GM12878 (cell line): ENCODE measurements around the gene FBXO38. TPM values are rescaled to one million over a fixed set of nuclear protein-coding genes. Genes with fewer than 3 reads are reported as not detected.

Source experiments
- ATAC-seq: fragments of 200-7000 bp; cut with Tn5 transposase; 3 replicates; pipeline ENCODE4 v1.9.1; 2020; ENCODE audit warnings: mild to moderate bottlenecking, moderate library complexity
- BruUV-seq: library from RNA; stranded (reverse); fragments of 400-500 nt; replicated peaks from 2 replicates; lab custom pipeline; 2021; lab: Mats Ljungman, UMichigan
- CTCF ChIA-PET: fragments of 300-600 bp; sonication (Branson Sonifier 250); formaldehyde crosslinking; extraction: SDS; loops from one replicate; lab custom pipeline; 2021; ENCODE audit warnings: inconsistent platforms; lab: Yijun Ruan, JAX
- POLR2A ChIA-PET: fragments of 350-600 bp; formaldehyde crosslinking; extraction: SDS; loops from one replicate; lab custom pipeline; 2021; ENCODE audit warnings: inconsistent platforms; lab: Charles Lee
- RAD21 ChIA-PET: fragments of 300-600 bp; sonication (Branson Sonifier 250); formaldehyde crosslinking; loops from one replicate; lab custom pipeline; 2023; ENCODE audit warnings: antibody characterized with exemption; ENCODE audit not compliant: unreplicated experiment; lab: Charles Lee
- SMC1A ChIA-PET: fragments of 300-600 bp; sonication (Branson Sonifier 250); formaldehyde crosslinking; loops from one replicate; lab custom pipeline; 2023; ENCODE audit not compliant: unreplicated experiment, uncharacterized antibody; lab: Charles Lee
- DNase-seq: peaks from one replicate; pipeline ENCODE4 v3.0.0-alpha.2; 2011; ENCODE audit warnings: low read depth, low spot score
- FAIRE-seq: peaks from 3 replicates; lab custom pipeline; 2011; peaks lifted over from hg19 to GRCh38; lab: Jason Lieb, UNC
- H2AFZ ChIP-seq: 2 replicates; pipeline ENCODE4 v1.6.0; 2011; ENCODE audit warnings: low read depth, low read length, control low read depth; ENCODE audit not compliant: control insufficient read depth
- H3K27ac ChIP-seq: 2 replicates; pipeline ENCODE4 v1.5.1; 2011; ENCODE audit warnings: control low read depth; ENCODE audit not compliant: control insufficient read depth, insufficient read depth
- H3K27me3 ChIP-seq, 2 experiments: replicated peaks in 1 of 2; 2 replicates each; pipeline versions ENCODE4 v1.6.0 to v1.6.1; 2011; ENCODE audit warnings: low read length in 1 of 2; ENCODE audit not compliant: control insufficient read depth in 2 of 2, insufficient read depth in 2 of 2
- H3K36me3 ChIP-seq, 2 experiments: 2 replicates each; pipeline ENCODE4 v1.5.1; 2011; ENCODE audit warnings: low read length in 1 of 2; ENCODE audit not compliant: control insufficient read depth in 2 of 2, insufficient read depth in 2 of 2
- H3K4me1 ChIP-seq: 2 replicates; pipeline ENCODE4 v1.6.1; 2011; ENCODE audit warnings: mild to moderate bottlenecking, low read length, moderate library complexity, mixed read lengths; ENCODE audit not compliant: control insufficient read depth, insufficient read depth
- H3K4me2 ChIP-seq: 2 replicates; pipeline ENCODE4 v1.6.0; 2011; ENCODE audit warnings: control low read depth; ENCODE audit not compliant: control insufficient read depth, insufficient read depth
- H3K4me3 ChIP-seq: fragments of 200-600 bp; sonication (generic); 2 replicates; pipeline ENCODE4 v1.5.1; 2016
- H3K79me2 ChIP-seq: 2 replicates; pipeline ENCODE4 v1.6.0; 2011; ENCODE audit warnings: low read length; ENCODE audit not compliant: control insufficient read depth, insufficient read depth
- H3K9ac ChIP-seq: 2 replicates; pipeline ENCODE4 v1.8.0; 2011; ENCODE audit warnings: low read length, control low read depth, mixed read lengths; ENCODE audit not compliant: control insufficient read depth, insufficient read depth
- H3K9me3 ChIP-seq: replicated peaks from 3 replicates; pipeline ENCODE4 v1.5.1; 2011; ENCODE audit warnings: mild to moderate bottlenecking, low read length; ENCODE audit not compliant: control insufficient read depth, insufficient read depth
- H4K20me1 ChIP-seq: 2 replicates; pipeline ENCODE4 v1.6.0; 2011; ENCODE audit not compliant: control insufficient read depth, insufficient read depth
- ATF7 ChIP-seq: fragments of 450-650 bp; IDR thresholded peaks from 2 replicates; pipeline ENCODE4 v1.6.1; 2016; ENCODE audit warnings: low read depth, mild to moderate bottlenecking
- E2F4 ChIP-seq: IDR thresholded peaks from 2 replicates; pipeline ENCODE4 v1.6.1; 2012; ENCODE audit warnings: low read depth, low read length, improper control_type of control experiment
- EGR1 ChIP-seq, 2 experiments: IDR thresholded peaks; 1 replicate in 1 of 2; 2 replicates in 1 of 2; pipeline ENCODE4 v1.6.1; 2011 to 2012; ENCODE audit warnings: low read depth in 2 of 2, low read length in 2 of 2, borderline replicate concordance in 1 of 2, mild to moderate bottlenecking in 1 of 2, moderate library complexity in 1 of 2
- FOXM1 ChIP-seq: IDR thresholded peaks from 2 replicates; pipeline ENCODE4 v1.6.1; 2012; ENCODE audit warnings: low read depth, mild to moderate bottlenecking, inconsistent platforms, low read length, moderate library complexity
- MEF2A ChIP-seq: IDR thresholded peaks from 2 replicates; pipeline ENCODE4 v1.6.1; 2011; ENCODE audit warnings: low read depth, mild to moderate bottlenecking, low read length, moderate library complexity; ENCODE audit not compliant: insufficient read depth
- POLR2AphosphoS2 ChIP-seq: IDR thresholded peaks from 2 replicates; pipeline ENCODE4 v1.6.1; 2011; ENCODE audit warnings: low read depth, mild to moderate bottlenecking, low read length, improper control_type of control experiment, moderate library complexity
- SMAD1 ChIP-seq: fragments of 450-650 bp; IDR thresholded peaks from 2 replicates; pipeline ENCODE4 v1.6.1; 2018; ENCODE audit warnings: mild to moderate bottlenecking, low read depth; ENCODE audit not compliant: partially characterized antibody
- SUZ12 ChIP-seq: fragments of 200-600 bp; sonication (generic); IDR thresholded peaks from one replicate; pipeline ENCODE4 v1.6.1; 2018; ENCODE audit warnings: antibody characterized with exemption, mild to moderate bottlenecking; ENCODE audit not compliant: unreplicated experiment
- YY1 ChIP-seq: IDR thresholded peaks from 2 replicates; pipeline ENCODE4 v1.6.1; 2011; ENCODE audit warnings: low read depth, mild to moderate bottlenecking, low read length
- ZBTB4 ChIP-seq: fragments of 450-650 bp; formaldehyde crosslinking; IDR thresholded peaks from 2 replicates; pipeline ENCODE4 v1.4.0; 2022; ENCODE audit warnings: mild to moderate bottlenecking, moderate library complexity
- ZNF384 ChIP-seq: IDR thresholded peaks from 2 replicates; pipeline ENCODE4 v1.6.1; 2012; ENCODE audit warnings: low read depth, mild to moderate bottlenecking, low read length, improper control_type of control experiment, borderline replicate concordance
- ZNF622 ChIP-seq: fragments of 450-650 bp; IDR thresholded peaks from 2 replicates; pipeline ENCODE4 v1.6.1; 2017; ENCODE audit warnings: mild to moderate bottlenecking, inconsistent platforms
- ZNF687 ChIP-seq: fragments of 450-650 bp; IDR thresholded peaks from 2 replicates; pipeline ENCODE4 v1.6.1; 2017; ENCODE audit warnings: mild to moderate bottlenecking, moderate library complexity
- ZZZ3 ChIP-seq: IDR thresholded peaks from 2 replicates; pipeline ENCODE4 v1.6.1; 2011; ENCODE audit warnings: low read depth; ENCODE audit not compliant: control insufficient read depth, insufficient read length
- WGBS: methylation state at CpG from one replicate; pipeline ENCODE4 v1.1.6; 2016; ENCODE audit warnings: low lambda C conversion rate; ENCODE audit not compliant: insufficient replicate concordance, insufficient coverage; ENCODE audit errors: missing lambda C conversion rate; 5-methylcytosine and 5-hydroxymethylcytosine counted together
- in situ Hi-C: fragments of 300-500 bp; cut with MboI; formaldehyde crosslinking; loops from 9 replicates; pipeline ENCODE4 v1.14.3; 2018; ENCODE audit warnings: mixed read lengths
- intact Hi-C: fragments of 100-400 bp; cut with micrococcal nuclease; formaldehyde crosslinking; loops from one replicate; pipeline ENCODE4 v1.14.2; 2022; ENCODE audit not compliant: unreplicated experiment
- polyA plus RNA-seq, 11 experiments: library from polyadenylated mRNA; depleted of rRNA in 4 of 11; unstranded in 6 of 11; stranded (reverse) in 5 of 11; fragments of >200 nt; fragmentation: Nextera tagmentation in 4 of 11; fragmentation: Illumina TruSeq in 1 of 11; extraction: Ambion mirVana in 4 of 11; extraction: Trizol in 1 of 11; gene quantifications; 1 replicate in 1 of 11; 2 replicates in 10 of 11; pipeline versions ENCODE4 v1.2.1 to v1.2.3, GENCODE V29; 2011 to 2016; ENCODE audit warnings: inconsistent platforms in 2 of 11, missing spikeins in 2 of 11, low read depth in 1 of 11
- total RNA-seq, 4 experiments: library from RNA; depleted of rRNA in 3 of 4; stranded (reverse); fragments of >200 nt in 3 of 4; fragmentation: Illumina TruSeq in 1 of 4; extraction: Trizol in 1 of 4; gene quantifications; 2 replicates each; pipeline versions ENCODE4 v1.2.1 to v1.2.3, GENCODE V29; 2013 to 2021
- TF ChIP-seq, protein P1 (sequence below): IDR thresholded peaks from 2 replicates; pipeline ENCODE4 v1.6.1; 2011; ENCODE audit warnings: low read depth, low read length, improper control_type of control experiment, borderline replicate concordance

Gene FBXO38
- total and polyA plus RNA-seq, 10 of the 15 experiments (the other 5 are each of a cell fraction or from before 2014, with no cell fraction given), result 9.1 to 44.6 (median 28.3) TPM

DNA sequence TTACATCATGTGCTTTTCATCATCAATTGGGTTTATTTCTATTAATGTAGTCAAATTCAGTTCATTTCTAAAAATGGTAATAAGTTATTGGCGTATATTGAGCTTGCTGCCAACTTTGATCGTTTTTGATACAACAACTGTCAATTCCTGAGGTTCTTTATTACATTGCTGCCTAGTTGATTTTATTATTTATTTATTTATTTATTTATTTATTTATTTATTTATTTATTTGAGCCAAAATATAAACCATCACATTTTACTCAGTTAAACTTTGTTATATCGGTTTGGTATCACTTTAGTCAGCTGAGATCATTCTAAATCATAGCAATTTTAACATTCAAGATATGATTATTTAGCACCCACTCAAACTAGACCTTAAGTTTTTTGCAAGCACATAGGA is 100.0 kb downstream of the FBXO38 start:
- DNase-seq, result no peak
- no peaks in the 10 kb centered on the region for H3K9me3 ChIP-seq
- no peak overlapping the region for H3K9ac ChIP-seq
- POLR2A ChIA-PET, result interaction anchor here (0.7 kb wide), 1 partner anchor 209 kb away, joined by 3 read pairs; no protein-coding TSS in a partner anchor
- H3K4me3 ChIP-seq, result no peak overlapping the region
- TF ChIP-seq EGR1 (IDR thresholded peaks at IDR 0.05; ENCODE audit: borderline replicate concordance in 1 of 2, low read depth in 2 of 2, low read length in 2 of 2) (no peak), SUZ12 (no peak), E2F4 (no peak), YY1 (no peak), FOXM1 (no peak), ZNF622 (no peak), SMAD1 (no peak), ZNF384 (no peak), ZNF687 (no peak), ATF7 (no peak), POLR2AphosphoS2 (no peak), MEF2A (no peak), ZZZ3 (no peak), ZBTB4 (CRISPR knock-in tag) (no peak)
- TF ChIP-seq, protein P1, sequence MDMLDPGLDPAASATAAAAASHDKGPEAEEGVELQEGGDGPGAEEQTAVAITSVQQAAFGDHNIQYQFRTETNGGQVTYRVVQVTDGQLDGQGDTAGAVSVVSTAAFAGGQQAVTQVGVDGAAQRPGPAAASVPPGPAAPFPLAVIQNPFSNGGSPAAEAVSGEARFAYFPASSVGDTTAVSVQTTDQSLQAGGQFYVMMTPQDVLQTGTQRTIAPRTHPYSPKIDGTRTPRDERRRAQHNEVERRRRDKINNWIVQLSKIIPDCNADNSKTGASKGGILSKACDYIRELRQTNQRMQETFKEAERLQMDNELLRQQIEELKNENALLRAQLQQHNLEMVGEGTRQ, result no peak
- no peak overlapping the region for H2AFZ ChIP-seq
- no peak for FAIRE-seq
- ATAC-seq, result no peak
- CTCF ChIA-PET, result interaction anchor here (0.8 to 3.2 kb wide), 6 partner anchors 8 to 304 kb away, joined by 3 to 8 read pairs (median 4); no protein-coding TSS in a partner anchor
- no peaks in the 10 kb centered on the region for H3K79me2 ChIP-seq
- no peaks in the 10 kb centered on the region for H4K20me1 ChIP-seq
- RAD21 ChIA-PET, result no interaction called here
- in situ Hi-C loops (loop anchor here (25.0 kb wide), 1 partner anchor 296 kb away; no protein-coding TSS in a partner anchor), intact Hi-C loops (loop anchor here (2.0 to 10.0 kb wide), 3 partner anchors 189 to 536 kb away; no protein-coding TSS in a partner anchor)
- H3K36me3 ChIP-seq, result no peaks in the 10 kb centered on the region
- 44% methylated on average over 3 of the region's 3 CpGs for WGBS
- no TSS peak for BruUV-seq
- H3K4me1 ChIP-seq, result no peaks in the 10 kb centered on the region
- no peaks in the 10 kb centered on the region for H3K27me3 ChIP-seq
- H3K4me2 ChIP-seq, result no peak overlapping the region
- H3K27ac ChIP-seq, result no peak overlapping the region
- SMC1A ChIA-PET, result interaction anchor here (1.0 kb wide), 1 partner anchor 955 kb away, joined by 3 read pairs; no protein-coding TSS in a partner anchor
